HG03558 (cell line): Measurements from ENCODE around the gene ABHD8.
"Not testable (repeated sequence)": the region's sequence is repeated elsewhere in the genome, so short reads cannot be mapped to it uniquely, and the experiment has no call there.

Experiments used
- ATAC-seq: cut with Tn5 transposase; IDR thresholded peaks from one replicate; pipeline ENCODE4 v1.9.1; 2021; ENCODE audit warnings: moderate number of reproducible peaks; ENCODE audit not compliant: unreplicated experiment; ENCODE audit errors: extremely low read depth

ABHD8 gene

DNA sequence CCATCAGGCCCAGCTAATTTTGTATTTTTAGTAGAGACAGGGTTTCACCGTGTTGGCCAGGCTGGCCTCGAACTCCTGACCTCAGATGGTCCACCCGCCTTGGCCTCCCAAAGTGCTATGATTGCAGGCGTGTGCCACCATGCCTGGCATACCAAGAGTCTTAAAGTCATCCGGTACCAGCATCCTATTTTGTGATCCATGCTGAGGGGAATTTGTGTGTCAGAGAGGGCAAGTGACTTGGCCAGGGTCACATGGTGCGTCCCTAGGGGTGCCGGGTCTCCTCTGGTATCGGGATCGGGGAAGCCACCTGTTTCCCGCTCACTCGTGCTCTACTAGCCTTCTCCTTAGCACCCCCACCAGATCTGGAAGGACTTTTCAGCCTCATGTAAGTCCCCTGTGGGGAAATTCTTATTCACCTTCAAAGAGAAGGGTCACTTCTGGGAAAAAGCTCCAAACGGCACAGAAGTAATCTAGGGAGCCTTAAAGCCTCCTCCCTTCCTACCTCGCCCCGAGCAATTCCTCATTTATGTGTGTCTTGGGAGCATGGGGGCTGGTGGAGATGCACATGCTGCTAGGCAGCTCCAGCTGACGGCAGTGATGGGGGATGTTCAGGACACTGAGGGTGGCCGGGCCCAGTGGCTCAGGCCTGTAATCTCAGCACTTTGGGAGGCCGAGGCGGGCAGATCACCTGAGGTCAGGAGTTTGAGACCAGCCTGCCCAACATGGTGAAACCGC is 27.6 kb downstream of the ABHD8 start:
- no peak for ATAC-seq

DNA sequence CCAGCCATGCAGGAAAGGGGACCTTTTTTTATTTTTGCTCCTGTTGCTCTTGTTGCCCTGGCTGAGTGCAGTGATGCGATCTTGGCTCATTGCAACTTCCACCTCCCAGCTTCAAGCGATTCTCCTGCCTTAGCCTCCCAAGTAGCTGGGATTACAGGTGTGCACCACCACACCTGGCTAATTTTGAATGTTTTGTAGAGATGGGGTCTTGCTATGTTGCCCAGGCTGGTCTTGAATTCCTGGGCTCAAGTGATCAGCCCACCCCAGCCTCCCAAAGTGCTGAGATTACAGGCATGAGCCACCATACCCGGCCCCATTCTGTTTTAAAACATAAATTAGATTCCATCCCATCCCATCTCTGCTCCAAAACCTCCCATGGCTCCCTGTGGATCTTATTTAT is 28.3 kb downstream of the ABHD8 start:
- ATAC-seq, result not testable (repeated sequence)

DNA sequence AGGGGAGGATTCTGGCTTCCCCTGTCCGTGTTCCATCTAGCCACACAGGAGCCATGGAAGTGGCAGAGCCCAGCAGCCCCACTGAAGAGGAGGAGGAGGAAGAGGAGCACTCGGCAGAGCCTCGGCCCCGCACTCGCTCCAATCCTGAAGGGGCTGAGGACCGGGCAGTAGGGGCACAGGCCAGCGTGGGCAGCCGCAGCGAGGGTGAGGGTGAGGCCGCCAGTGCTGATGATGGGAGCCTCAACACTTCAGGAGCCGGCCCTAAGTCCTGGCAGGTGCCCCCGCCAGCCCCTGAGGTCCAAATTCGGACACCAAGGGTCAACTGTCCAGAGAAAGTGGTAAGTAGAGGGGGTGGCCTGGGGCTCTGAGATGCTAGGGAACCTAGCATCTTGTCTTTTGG is 34.5 kb downstream of the ABHD8 start:
- no peak for ATAC-seq

DNA sequence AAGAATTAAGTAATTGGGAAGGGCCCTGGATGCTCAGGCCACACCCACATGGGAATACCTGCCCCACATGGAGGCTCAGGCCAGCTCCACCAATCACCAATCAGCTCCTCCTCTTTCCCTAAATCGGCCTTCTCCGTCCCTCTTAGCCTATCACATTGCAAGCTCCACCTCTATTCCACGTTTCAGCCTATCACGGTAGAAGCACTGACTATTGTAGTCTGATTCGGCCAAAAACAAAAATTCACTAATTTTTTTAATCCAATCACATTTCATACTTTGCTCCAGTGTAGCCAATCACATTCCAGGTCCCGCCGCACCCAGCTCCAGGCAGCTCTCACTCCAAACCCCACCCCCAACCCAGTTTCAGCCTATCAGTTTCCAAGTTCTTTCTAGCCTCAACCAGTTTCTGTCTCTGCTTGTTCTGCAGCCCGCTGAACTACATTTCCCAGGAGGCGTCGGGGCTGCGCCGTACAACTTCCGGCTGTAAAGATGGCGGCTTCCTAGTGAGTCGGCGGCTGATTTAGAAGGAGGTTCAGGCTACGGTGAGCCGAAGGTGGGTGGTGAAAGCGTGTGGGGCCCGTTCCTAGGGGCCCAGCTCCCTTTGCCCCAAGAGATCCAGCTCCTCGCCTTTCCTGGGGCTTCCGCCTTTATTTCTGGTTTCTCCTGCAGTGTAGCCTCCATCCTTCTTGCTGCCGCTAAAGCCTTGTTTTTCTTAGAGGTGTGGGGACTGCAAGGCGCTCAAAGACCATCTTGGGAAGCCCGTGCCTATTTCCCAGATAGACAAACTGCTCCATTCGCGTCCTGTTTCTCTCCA is 36.0 kb downstream of the ABHD8 start, which contains the start of gene BABAM1:
BABAM1 (plus strand) TSS at position 469 of the 814 bp plus-strand sequence. CDS start 1,364 bp downstream, outside the sequence.
- peak; percentile 83 for ATAC-seq

DNA sequence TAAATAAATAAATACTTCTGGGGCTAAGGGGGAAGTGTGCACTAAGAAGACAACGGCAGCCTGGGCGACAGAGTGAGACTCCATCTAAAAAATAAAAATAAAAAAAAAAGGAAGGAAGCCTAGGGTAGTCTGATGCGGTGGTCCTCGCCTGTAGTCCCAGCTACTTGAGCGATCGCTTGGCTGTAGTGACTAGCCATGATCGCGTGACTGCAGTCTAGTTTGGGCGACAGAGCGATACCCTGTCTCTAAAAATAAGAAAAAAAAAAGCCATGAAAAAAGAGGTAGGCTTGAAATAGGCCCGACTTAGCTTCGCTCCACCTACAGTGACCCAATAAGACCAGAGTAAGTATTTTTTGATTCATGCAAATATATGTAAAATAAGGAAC is 36.6 kb downstream of the ABHD8 start:
- ATAC-seq, result peak; percentile 6

DNA sequence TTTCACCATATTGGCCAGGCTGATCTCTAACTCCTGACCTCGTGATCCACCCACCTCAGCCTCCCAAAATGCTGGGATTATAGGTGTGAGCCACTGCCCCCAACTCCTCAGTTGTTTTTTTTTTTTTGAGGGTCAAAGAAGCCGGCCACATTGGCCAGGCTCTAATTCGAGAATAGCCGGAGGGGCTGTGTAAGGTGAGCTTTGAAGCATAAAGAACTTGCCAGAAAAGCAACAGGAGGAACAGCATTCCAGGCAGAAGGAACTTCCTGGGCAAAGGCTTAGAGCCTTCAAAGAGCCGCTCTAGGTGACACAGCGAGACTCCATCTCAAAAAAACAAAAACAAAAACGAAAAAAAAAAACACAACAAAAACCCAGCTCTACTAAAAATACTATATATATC is 37.2 kb downstream of the ABHD8 start:
- no peak for ATAC-seq

DNA sequence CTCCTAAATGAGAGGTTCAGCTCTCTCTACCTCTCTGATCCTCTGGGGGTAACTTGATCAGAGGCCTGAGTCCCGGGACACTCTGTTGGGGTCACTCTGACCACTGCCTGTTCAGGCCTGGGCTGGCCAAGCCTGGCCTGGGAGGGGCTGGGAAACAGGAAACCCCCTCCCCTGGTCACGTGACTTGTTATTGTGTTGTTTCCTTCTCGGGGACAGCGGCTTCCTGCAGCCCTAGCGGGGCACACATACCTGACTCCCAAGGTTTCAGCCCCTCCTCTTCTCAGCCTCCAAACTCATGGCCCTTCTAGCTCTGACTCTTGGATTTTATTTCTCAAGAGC is 38.6 kb downstream of the ABHD8 start, which contains the start of gene USHBP1:
USHBP1 (minus strand) TSS at position 105 of the 339 bp plus-strand sequence. CDS start 446 bp downstream, outside the sequence.
- ATAC-seq, result no peak

DNA sequence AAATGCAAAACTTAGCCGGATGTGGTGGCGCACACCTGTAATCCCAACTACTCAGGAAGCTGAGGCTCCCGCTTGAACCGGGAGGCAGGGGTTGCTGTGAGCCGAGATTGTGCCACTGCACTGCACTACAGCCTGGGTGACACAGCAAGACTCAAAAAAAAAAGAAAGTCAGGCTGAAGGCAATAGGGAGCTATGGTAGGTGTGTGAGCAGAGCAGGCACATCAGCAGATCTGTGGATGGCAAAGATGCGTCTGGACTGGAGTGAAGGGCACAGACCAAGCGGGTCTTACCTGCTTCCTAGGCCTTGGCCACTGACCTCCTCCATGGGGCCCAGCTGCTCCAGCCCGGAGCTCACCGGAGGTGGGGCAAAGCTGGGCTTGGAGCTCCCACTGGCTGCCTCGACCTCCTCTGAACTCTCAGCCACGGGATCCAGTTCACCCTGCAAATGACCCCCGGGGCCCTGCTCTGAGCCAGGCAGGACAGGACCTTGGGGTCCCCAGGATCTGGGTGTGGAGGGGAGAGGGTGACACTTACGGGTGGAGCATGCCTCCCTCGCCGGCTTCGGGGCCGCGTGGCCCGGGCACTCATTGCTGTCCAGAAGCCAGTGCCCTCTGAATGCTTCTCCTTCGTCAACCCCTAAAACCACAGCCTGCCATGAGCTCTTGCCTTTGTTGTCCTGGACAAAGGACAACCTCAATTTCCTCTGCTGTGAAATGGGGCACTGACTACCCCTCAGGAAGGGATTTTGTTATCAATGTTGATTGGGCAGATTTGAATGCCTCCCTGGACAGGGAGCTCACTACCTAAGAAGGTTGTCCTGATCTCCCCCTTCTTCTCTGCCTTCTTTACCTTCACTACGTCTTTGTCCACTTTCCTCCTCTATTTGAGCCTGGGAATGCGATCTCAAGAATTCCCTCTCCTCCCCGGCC is 39.2 kb downstream of the ABHD8 start:
- ATAC-seq, result no peak

DNA sequence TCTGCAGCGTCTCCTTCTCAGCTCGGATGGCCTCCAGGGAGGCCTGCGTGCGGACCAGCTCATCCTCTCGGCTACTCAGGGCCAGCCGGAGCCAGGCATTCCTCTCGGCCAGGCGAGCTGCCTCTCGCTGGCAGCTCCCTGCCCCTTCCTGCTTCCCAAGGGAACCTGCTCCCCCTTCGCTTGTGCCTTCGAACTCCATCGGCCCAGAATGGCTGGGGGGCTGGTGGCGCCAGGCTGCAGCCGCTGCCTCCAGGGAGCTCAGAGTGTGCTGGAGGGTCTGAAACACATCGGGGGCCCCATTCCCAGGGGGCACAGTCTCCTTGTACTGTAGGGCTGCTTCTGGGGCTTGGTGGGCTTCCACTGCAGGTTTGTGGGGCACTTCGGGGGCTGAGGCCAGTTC is 40.7 kb downstream of the ABHD8 start:
- ATAC-seq, result no peak

DNA sequence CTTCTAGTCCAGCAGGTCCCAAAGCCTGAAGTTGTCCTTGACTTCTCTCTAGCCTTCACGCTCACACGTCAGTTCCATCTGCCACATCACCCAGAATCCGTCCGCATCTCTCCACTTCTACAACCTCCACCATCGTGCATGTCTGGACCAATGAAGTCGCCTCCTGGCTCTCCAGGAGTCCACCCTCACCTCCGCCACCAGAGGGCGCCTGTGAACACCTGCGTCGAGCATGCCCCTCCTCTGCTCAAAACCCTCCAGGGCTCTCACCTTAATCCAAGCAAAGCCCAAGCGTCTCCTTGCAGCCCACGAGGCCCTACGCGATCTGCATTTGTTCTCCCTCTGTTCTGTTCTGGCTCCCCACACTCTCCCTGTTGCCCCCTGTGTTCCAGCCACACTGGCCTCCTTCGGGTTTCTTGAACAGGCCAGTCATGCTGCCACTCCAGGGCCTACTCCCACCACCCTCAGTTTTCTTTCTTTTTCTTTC is 42.3 kb downstream of the ABHD8 start:
- no peak for ATAC-seq

DNA sequence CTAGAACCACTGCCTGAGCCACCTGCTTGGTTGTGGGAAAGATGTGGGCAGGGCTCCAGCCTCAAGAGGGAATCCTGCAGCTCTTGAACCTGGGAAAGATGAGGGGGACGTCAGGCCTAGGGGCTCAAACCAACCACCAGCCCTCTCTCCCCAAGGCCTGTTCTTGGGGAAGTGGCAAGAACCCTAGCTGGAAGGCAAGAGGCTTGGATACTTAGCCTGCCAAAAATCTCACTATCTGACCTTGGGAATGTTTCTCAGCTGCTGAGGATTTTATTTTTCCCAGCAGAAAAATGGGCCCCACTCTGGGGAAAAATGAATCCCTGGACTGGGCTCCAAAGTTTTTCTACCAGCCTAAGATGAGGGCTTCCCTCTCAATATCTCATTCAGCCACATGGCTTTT is 43.3 kb downstream of the ABHD8 start:
- no peak for ATAC-seq

DNA sequence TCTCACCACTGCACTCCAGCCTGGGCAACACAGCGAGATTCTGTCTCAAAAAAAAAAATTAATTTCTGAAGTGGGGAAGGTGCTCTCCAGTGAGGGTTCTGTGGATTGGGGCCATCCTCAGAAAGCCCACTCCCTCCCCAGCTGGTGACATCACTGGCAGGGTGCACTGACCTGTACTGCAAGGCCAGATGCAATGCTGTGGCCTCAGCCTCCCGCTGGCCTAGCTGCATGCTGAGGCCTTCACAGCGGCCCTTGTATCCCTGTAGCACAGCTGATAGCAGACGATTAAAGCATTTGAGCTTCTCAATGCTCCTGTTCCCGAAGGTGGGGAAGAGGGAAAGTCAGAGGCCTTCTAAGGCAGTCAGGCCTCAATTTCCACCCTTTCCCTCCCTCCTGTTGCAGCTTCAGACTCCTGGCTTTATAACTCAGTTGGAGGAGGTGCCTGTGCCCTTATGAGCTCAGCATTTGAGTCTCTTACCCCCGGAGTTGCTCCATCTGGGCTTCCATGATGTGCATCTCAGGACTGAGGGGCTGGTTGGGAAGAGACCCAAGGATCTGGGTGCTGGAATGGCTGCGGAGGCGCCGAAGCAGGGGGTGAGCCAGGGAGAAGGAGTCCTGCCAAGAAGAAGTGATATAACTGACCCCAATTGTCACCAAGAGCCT is 44.0 kb downstream of the ABHD8 start:
- ATAC-seq, result no peak

DNA sequence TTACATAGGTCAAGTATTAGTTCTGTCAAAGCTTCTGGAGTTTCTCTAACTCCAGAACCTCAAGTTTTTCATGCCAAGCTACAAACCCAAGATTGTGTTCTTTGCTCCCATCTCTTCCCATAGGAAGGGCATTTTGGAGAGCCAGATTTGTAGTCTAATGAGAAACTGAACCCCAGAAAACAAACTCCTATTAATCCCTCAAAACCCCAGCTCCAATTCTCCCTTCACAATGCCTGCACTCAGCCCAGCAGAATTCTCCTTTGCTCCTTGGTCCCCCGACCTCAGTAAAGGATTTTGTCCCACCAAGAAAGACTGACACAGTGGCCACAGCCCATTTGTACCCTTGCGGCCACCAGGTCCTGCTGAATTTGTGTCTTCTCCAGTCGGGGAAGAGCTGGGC is 47.1 kb downstream of the ABHD8 start:
- no peak for ATAC-seq

DNA sequence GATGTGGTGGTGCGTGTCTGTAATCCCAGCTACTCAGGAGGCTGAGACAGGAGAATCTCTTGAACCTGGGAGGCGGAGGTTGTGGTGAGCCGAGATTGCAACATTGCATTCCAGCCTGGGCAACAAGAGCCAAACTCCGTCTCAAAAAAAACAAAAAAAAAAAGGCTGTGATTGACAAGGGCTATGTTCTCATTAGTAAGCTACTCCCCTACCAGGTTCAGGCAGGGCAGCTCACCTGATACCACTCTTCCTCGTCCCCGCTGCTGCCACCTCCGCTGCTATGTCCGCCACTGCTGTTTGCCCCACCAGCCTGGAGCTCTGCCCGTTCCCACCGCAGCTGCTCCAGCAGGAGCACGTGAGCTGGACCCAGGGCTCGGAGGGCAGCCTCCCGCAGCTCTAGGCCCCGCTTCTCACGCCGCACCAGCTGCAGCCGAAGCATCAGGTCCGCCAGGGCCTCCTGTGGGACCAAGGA is 48.0 kb downstream of the ABHD8 start:
- no peak for ATAC-seq

DNA sequence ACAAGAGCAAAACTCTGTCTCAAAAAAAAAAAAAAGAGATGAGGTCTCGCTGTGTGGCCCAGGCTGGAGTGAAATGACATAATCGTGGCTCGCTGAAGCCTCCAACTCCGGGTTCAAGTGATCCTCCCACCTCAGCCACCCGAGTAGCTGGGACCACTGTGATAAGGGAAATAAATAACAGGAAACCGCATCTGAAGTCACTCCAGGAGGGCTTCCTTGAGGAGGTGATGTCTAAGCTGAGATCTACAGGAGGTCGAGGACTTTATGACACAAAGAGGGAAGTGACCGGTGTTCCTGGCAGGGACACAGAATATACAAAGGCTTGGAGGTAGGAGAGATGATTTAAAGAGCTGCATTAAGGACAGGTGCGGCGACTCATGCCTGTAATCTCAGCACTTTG is 48.6 kb downstream of the ABHD8 start:
- ATAC-seq, result no peak

DNA sequence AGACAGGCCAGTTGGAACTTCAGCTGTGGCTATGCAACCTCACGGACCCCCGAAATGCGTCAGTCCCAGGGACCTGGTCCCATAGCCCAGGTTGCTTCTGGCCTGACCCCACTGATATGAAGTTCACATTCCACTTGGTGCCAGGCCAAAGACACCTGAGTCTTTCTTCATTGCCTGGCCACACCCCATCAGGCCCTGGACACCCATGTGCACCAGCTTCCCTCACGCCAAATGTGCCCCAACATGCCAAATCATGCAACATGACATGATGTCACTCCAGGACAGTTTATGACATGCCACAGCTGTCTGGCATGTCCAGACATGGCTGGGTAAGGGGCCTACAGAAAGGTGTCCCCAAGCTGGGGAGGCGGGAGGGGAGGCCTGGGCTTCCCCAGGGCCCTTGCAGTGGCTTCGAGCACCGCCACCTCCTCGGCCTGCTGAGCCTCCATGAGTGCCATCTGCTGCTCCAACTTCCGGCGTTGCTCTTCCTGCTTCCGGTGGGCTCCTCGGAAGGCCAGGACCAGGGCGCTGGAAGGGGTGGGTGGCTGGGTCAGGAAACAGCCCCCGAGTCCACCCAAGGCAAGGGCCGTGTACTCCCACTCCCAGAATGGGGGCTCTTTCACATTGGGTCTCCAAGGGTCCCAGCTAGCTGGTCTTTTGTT is 53.2 kb downstream of the ABHD8 start:
- no peak for ATAC-seq

DNA sequence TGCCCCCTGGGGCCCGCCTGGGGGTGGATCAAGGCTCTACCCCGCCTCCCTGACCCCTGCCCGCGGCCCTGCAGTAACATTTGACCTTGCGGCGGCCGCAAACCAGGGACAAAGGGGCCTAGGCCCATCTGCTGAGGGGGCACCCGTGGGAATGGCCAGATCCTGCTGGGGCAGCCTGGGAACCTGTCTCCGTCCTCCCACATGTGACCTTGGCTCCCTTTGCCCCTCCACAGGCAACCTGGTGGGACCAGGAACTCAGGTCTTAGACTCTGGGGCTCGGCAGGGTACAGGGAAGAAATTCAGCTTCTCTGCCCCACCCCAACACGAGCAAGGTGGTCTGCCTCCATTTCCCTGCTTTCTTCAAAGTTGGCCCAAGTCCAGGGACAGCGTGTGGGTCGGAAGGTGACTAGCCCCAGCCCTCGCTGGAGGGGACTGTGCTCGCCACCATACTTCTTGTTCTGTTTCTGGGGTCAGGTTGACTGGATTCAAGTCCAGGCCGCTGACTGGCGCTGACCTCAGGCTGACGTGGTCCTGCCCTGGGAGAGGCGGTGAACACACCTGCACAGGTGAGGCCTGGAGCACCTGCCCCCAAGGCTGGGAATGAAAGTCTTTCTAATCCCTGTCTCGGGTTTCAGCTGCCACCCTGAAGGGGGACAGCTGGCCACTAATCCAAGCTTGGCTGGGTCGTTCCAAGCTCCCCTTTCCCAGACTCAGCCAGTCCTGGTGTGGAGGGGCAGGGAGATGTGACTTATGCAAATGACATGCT is 55.0 kb downstream of the ABHD8 start:
- no peak for ATAC-seq

DNA sequence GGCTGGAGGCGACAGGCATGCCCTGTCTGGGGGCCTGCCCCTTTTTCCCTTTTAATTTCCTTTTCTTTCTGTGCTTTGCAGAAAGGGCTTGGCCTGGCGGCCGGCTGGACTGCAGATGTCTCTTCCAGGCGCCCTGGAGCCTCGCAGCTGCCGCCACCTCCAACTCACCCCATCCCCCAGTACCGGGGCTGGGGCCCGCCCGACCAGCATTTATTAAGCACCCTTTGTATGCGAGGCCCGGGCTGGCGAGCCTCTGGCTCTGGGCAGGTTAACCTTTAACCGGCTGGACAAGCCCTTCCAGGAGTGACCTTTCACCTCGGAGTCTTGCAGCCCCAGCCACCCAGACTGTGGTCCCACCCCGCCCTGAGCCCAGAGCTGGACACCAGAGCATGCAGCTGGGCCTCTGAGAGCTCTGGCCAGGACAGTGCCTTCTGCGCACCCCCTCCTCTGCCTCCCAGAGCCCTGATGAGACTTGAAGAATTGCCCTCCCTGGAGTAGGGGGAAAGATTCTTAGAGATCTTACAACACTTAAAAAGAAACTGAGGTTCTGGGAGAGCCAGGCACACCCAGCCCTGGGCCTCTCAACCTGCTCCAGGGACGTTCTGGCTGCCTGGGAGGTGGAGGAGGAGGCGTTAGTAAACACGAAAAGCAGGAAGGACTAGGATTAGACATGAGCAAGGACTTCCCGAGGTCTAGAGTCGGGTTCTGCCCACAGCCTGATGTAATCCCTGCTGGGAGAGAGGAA is 56.4 kb downstream of the ABHD8 start:
- no peak for ATAC-seq
